GM19328 (cell line): ENCODE data around the gene FCGR1A.
"Not testable (repeated sequence)": the region's sequence is repeated elsewhere in the genome, so short reads cannot be mapped to it uniquely, and the experiment has no call there.

Source experiments
- ATAC-seq: cut with Tn5 transposase; IDR thresholded peaks from one replicate; pipeline ENCODE4 v1.9.1; 2021; ENCODE audit warnings: mild to moderate bottlenecking, moderate library complexity; ENCODE audit not compliant: unreplicated experiment

Gene FCGR1A

DNA sequence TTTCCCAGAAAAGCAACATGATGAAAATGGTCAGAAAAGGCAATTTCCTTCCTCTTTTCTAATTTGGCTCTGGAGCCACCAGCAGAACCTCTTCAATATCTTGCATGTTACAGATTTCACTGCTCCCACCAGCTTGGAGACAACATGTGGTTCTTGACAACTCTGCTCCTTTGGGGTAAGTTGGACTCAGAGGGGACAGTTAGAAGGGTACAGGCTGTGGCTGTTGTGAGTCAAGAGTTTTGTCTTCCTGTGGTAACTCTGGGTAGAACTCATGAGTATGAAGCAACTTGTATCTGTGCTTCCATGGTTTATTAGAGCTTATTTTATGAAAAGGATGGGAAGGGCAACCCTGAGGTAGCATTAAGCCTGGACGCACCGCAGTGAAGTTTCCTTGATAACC, at the start of gene FCGR1A:
TSS of gene FCGR1A (plus strand) at position 95 of the 400 bp plus-strand sequence. CDS start at position 145, 50 bp downstream.
- ATAC-seq, result not testable (repeated sequence)

DNA sequence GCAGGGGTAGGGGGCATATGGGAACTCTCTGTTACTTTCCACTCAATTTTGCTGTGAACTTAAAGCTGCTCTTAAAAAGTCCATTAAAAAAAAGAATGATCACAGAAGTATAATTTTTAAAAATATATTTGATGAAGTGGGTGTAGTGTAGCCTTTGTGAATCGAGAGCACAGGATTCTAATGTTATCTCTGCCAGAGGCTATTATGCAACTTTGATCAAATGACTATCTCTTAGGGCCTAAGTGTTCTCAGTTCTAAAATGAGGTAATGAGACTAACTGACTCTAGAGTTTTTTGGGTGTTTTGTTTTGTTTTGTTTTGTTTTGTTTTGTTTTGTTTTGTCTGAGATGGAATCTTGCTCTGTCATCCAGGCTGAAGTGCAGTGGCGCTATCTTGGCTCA, 49.7 kb upstream of the FCGR1A start:
- ATAC-seq, result not testable (repeated sequence)

DNA sequence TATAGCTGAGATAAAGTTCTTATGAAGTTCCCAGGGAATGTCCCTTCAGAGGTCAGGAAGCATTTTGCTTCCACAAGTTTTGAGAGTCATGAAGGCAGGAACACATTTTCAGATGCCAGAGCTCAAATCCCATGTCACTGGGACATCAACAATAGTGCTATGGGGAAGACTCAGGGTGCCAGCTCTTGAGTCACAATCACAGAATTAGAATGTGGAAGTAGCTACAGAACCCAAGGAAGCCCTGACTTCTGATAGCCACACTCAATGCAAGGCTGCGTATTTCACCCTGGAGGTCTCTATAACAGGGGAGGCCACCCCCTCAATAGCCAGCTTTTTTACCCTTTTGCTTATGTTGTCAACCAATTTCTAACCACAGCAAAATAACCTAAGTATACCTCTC, 47.8 kb upstream of the FCGR1A start:
- not testable (repeated sequence) for ATAC-seq

DNA sequence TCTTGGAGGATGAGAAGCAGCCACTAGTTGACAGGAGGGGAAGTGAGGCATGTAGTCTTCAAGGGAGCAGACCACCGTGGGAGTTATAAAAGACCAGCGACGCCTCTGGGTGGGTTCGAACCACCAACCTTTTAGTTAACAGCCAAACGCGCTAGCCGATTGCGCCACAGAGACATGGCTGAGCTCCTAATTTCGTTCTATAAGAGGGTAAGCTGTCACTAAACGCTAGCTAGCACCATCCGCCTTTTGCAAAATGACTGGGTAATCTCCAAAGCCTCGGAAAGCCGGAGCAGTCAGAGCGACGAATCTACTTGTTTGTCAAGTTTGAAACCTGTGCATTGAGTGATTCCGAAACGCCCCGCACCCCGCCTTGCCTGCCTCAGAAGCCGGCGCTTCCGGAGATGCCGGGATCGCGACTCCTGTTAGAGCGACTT, 42.3 kb upstream of the FCGR1A start:
- ATAC-seq, result not testable (repeated sequence)

DNA sequence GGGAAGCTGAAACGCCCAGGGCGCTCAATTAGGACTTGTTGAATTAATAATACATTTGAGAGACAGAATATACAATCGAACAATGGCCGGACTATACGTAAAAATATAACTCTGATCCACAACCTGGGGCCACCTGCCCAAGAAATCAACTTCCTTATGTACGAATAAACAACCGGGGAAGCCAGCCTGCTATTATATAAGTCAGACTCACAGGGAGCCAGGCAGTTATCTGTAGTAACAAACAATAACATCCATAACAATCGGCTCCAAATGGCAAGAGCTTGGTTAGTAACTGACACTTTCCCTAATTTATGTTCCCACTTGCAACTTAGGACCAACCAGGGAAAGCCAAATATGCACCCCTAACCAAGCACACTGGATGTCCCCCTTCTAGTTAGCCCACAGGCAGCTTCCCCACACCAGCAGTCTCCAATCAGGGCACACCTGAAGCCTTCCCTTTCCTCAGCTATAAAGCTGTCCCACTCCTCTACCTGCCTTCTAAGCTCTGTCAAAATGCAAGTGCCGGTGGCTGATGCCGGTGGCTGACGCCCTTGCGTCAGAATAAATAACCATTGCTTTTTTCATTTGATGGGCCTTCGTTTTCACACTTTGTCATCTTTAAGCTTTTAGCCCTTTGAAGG, 41.8 kb upstream of the FCGR1A start:
- ATAC-seq, result not testable (repeated sequence)

DNA sequence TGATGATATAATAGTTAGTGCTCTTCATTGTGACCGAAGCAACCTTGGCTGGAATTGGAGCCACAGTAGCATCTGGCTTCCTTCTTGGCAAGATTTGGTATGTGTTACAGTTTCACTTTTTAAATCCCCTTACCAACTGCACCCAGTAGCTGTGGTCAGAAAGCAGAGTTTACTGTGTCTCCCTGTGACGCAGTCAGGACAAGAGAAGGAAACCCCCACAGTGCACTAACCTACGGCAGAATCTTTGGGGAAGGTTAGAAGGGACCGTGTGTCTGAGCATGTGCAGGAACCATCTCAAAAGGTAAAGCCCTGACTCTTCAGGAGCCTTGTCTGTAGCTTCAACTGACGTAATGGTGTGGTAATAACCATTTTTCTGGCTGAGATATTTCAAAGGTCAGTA, 40.6 kb upstream of the FCGR1A start:
- not testable (repeated sequence) for ATAC-seq

DNA sequence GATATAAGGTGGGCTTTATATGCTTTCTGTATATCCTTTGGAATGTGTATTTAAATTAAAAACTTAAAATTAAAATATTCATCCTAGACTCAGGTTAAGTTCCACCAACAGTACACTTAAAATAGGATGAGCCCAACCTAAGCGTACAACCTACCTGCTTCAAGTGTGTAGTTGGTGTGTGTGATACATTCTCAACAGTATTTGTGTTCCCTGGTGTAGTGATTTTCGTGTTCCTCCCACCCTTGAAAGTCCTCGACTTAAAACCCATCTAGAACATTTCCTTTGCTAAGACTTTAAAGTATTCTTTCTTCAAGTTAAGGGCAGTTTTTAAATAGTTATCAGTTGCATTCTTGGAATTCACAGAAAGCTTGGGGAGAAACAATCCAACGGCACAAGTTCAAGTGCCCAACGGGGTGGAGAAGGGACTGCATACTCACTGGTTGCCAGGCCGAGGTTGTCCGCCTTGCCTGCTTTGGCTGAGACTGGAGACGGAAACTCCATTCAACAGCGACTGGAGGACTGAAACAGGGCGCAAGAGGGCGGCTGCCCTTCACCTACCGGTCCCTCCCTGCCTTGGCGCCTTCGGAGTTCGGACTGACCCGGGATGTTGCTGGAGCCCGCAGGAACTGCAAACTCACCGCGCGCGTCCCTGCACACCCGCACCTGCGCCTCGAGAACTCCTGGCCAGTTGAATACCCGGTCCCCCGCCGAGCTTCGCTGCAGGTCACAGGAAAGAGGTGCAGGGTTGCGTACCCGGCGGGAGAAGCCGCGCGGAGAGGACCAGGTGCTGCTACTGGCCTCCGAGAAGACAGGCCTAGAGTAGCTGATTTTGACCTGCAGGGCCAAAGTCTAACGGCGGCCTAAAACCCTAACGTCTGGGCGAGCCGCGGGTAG, 35.8 kb upstream of the FCGR1A start:
- not testable (repeated sequence) for ATAC-seq

DNA sequence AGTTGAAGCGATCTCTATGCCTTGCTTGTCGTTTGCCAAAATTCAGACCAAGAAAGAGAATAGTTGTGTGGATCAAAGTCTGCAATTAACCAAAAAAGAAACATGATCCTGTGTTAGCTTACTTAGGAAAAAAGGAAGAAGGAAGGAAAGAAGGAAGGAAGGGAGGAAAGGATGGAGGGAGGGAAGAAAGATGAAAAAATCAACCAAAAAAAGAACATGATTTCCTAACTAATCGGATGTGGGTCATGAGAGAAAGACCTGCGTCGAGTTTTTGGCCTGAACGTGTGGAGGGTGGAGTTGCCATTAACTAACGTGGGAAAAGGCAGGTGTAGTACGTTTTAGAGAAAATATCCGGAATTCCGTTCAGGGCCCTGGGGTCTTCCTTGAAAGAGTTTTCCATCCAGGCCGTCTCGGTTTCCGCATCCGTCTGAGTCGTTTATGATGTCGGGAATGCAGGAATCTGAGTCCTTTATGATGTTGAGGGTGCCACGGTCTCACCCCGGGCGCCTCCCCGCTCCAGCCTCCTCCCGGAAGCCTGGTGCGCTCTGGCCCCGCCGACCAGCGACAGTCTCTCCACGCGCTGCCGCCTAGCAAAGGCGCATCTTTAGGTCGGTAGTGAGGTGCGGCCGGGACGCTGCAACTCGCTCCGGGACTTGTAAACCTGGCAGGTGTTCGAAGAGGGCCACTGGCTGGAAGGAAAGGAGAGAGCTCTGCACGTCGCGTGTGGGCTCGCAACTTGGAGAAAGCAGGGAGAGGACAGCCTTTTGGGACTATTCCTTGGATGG, 34.9 kb upstream of the FCGR1A start:
- not testable (repeated sequence) for ATAC-seq

DNA sequence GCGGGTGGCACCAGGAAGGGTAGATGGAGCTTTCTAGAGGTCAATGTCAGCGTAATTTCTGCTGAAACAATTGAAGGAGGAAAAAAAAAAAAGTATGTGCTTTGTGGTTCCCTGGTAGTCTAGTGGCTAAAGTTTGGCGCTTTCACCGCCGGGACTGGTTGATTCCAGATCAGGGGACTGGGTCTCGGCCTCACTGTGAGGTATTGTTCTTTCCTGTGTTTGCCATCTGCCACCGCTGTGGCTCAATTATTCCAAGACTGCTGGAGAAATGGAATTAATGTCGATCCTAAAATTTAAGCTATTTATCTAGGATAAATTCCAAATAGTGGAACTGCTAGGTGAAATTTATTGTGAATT, 34.4 kb upstream of the FCGR1A start:
- ATAC-seq, result not testable (repeated sequence)

DNA sequence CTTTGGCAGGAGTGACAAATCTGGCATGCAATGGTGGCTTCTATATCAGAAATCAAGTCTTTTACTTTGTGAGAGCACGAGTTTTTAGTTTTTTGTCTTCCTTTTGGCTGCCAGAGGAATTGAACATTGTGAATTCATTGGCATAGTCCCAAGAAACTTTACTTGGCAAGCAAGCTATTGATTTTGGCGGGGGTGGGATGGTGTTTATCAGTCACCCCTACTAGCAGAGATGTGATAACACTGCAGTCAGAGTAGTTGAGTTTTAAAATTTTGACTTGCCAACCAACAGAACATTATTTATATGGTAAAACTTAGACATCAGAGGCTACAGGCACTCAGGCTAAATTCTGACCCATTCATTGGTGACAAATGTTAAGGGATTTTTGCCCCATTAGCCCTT, 31.9 kb upstream of the FCGR1A start:
- not testable (repeated sequence) for ATAC-seq

DNA sequence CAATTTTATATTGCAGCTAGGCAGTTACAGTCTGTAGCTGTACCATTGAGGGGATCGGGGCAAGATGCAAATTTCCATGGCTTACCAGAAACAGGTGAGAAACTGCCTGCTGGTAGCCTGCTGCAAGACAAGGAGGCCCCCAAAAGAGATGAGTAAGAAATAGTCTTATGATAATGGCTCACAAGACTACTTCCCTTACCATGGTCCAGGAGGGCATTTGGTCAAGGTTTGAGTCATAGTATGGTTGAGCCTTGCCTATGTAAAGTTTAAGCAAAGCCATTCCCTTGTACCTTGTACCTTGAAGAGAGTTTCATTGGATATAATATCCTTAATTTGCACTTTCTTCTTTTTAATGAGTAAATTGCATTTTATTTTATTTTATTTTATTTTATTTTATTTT, 30.3 kb upstream of the FCGR1A start:
- ATAC-seq, result not testable (repeated sequence)

DNA sequence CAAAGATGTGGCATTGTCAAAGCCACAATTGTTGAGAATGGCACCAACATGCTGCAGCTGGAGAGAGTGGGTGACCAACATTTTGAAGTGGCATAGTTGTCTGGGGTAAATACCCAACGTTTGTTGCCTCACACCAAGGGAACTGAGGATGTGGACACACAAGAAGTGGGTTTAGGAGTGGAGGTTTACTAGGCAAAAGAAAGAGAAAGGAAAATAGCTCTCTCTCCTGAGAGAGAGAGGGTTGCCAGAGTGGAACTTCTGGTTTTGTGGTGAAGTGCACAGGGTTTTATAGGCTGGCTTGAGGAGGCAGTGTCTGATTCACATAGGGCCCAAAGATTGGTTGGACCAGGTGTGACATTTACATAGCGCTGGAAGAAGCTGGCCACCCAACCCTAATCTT, 29.0 kb upstream of the FCGR1A start:
- not testable (repeated sequence) for ATAC-seq

DNA sequence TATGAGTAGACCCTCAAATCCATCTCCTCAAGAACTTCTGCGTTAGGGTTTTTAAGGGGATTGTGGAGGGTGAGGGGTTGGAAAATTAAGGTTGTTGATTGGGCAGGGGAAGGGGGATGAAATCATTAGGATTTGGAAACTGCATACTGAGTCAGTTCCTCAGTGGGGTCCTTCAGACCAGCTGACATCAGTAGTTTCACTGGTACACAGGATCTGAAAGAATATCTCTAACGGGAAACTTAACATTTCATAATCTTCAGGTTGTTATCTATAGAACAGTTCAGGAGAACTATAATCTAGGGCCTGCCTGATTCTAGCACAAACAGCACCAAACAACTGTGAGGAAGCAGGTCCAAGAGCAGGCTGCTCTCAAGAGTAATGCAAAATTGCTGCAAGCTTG, 27.2 kb upstream of the FCGR1A start:
- not testable (repeated sequence) for ATAC-seq

DNA sequence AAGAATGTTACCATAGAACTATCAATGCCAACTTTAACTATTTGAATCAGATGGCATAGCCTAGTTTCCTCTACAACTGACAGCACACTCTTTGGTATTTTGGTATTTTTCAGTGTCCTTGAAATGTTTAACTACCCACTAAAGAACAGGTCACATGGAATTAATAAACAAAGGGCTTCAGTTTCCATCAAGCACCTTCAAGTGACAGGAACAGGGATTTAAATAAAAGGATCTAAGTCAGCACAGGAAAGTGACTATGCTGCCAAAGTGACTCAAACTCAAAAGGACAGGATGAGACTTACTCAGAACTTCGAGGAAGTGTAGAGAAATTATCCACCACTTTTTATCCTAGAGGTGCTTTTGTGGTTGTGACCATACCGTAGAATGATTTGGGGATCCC, 20.2 kb upstream of the FCGR1A start:
- not testable (repeated sequence) for ATAC-seq

DNA sequence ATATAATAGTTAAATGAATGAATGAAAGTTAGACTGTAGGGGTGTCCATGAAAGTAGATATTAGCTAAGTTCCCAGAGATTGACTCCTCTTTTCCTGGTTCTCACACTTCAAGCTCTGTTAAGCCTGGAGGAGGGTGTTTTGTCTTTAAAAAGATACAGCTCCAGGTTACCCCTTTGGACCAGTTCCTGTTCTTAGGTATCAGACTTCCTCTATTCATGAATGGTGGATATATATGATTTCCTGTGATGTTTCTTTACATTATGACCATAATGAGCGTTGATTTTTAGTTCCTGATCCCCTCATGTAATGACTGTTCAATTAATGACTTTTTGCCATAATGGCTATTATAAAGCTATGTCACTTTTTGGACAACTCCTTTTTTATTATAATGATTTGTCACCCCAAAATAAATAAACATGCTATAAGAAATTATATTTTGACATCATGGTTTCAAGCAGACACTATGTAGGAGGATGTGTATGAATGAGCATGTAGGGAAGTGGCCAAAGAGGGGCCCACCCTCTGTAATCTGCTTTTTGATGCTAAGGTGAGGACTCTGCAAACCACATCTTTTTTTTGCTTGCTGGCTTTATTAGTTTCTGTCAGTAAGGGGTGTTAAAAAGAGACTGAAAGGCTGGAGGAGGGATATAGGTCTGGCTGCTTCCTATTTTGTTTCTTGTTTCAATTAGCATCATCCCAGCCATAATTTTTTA, 18.2 kb upstream of the FCGR1A start:
- ATAC-seq, result not testable (repeated sequence)

DNA sequence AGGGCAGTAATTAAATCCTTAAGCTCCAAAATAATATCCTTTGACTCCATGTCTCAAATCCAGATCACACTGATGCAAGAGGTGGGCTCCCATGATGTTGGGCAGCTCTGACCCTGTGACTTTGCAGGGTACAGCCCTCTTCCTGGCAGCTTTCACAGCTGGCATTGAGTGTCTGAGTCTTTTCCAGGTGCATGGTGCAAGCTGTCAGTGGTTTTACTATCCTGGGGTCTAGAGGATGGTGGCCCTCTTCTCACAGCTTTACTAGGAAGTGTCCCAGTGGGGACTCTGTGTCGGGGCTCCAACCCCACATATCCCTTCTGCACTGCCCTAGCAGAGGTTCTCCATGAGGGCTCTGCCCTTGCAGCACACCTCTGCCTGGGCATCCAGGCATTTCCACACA, 16.3 kb upstream of the FCGR1A start:
- ATAC-seq, result not testable (repeated sequence)

DNA sequence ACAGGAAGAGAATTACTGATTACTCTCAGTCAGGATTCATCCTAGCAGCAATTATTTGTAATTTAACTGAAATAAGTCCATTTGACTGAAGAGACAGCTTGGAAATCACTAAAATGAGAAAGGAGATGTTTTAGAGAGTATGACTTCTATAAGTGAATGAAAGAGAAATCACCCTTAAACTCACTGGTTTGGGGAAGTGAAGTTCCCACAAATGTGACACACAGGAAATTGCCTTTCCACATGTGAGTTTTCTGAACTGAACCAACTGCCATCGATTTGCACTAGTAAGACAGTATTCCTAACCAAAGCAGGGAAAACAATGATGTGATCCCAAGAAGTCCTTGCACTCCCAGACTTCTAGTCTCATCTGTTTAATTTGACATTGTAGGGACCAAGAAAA, 13.3 kb upstream of the FCGR1A start:
- ATAC-seq, result not testable (repeated sequence)

DNA sequence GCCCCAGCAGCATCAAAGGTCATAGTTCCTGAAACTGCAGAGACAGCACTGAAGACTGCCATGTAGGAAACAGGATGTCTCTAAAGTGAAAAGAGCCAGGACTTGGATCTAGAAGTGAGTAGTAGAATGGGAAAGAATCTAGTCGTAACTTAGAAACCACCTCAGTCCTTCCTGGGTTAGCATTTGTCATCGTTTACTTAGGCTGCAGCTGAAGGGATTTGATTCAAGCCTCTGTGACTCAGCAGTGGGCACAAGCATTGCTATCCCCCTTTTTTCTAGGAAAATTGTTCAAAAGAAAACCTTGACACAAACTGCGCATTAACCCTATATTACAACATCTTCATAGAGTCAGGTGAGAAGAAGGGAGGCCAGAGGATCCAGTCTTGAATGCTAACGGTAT, 11.8 kb upstream of the FCGR1A start:
- not testable (repeated sequence) for ATAC-seq

DNA sequence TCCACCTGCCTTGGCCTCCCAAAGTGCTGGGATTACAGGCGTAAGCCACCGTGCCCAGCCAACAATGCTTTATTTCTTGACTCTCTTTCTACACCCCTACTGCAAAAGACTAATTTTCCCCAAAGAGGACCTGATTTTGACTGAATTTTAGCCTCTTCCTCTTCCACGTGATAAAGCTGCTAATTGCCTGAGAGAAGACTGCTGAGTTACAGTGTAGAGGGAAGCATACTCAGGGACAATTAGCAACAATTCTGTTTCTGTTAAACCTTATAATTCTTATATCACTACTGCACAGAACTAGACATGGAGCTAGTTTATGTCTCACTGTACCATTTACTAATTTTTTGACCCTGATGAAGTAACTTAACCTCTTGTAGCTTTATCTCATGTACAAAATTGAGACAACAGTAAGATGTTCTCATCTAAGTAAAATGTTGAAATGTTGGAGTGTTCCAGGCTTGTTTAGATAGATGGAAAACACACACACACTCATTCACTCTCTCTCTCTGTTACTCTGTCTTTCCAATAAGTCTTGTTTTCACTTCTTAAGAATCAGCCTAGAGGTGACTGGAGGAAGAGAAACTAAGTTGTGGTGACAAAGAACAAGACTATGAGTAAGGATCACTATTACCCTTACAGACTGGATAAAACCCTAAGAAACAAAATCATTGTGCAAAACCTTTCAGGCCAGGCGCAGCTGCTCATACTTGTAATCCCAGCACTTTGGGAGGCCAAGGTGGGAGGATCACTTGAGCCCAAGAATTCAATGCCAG, 10.7 kb upstream of the FCGR1A start:
- not testable (repeated sequence) for ATAC-seq
